ENCODE data around the gene SIGLEC12.
"Not testable (repeated sequence)": the region's sequence is repeated elsewhere in the genome, so short reads cannot be mapped to it uniquely, and the experiment has no call there.

SIGLEC12 gene

GRCh38 chr19:51480590-51480989 is 21.0 kb downstream of the SIGLEC12 start:
- no peak for DNase-seq (ENCODE audit: low read depth in 2 of 2)

GRCh38 chr19:51479531-51480331 is 21.9 kb downstream of the SIGLEC12 start:
- no peak for DNase-seq (ENCODE audit: low read depth in 2 of 2)

GRCh38 chr19:51478381-51479234 is 23.0 kb downstream of the SIGLEC12 start, which contains the start of gene CEACAM18:
TSS of gene CEACAM18 (plus strand) at chr19:51478539.
- no peak for DNase-seq (ENCODE audit: low read depth in 2 of 2)

- DNase-seq (ENCODE audit: low read depth in 2 of 2) = no peak
These were observed 24.3 kb downstream of the SIGLEC12 start for GRCh38 chr19:51477344-51477743.

- no peak for DNase-seq (ENCODE audit: low read depth in 2 of 2)
These were observed 25.4 kb downstream of the SIGLEC12 start for GRCh38 chr19:51476164-51476563.

GRCh38 chr19:51473009-51473707 is 28.4 kb downstream of the SIGLEC12 start:
- DNase-seq (ENCODE audit: low read depth in 2 of 2) = peak; percentile 54 to 73

- no peak for DNase-seq (ENCODE audit: low read depth in 2 of 2)
These were observed 29.0 kb downstream of the SIGLEC12 start for GRCh38 chr19:51472607-51473006.

GRCh38 chr19:51471527-51471926 is 30.1 kb downstream of the SIGLEC12 start:
- no peak for DNase-seq (ENCODE audit: low read depth in 2 of 2)

GRCh38 chr19:51470966-51471365 is 30.6 kb downstream of the SIGLEC12 start:
- no peak for DNase-seq (ENCODE audit: low read depth in 2 of 2)

GRCh38 chr19:51469629-51470028 is 32.0 kb downstream of the SIGLEC12 start:
- DNase-seq (ENCODE audit: low read depth in 2 of 2) = no peak

- DNase-seq (ENCODE audit: low read depth in 2 of 2) = no peak
These were observed 32.4 kb downstream of the SIGLEC12 start for GRCh38 chr19:51469162-51469561.

GRCh38 chr19:51468545-51468920 is 33.1 kb downstream of the SIGLEC12 start:
- DNase-seq (ENCODE audit: low read depth in 2 of 2) = no peak

GRCh38 chr19:51467864-51468544 is 33.6 kb downstream of the SIGLEC12 start:
- no peak for DNase-seq (ENCODE audit: low read depth in 2 of 2)

GRCh38 chr19:51466723-51467122 is 34.9 kb downstream of the SIGLEC12 start:
- DNase-seq (ENCODE audit: low read depth in 2 of 2) = no peak

- DNase-seq (ENCODE audit: low read depth in 2 of 2) = not testable (repeated sequence)
These were observed 37.5 kb downstream of the SIGLEC12 start for GRCh38 chr19:51463976-51464581.

- no peak for DNase-seq (ENCODE audit: low read depth in 2 of 2)
These were observed 38.9 kb downstream of the SIGLEC12 start for GRCh38 chr19:51462681-51463080.

- no peak for DNase-seq (ENCODE audit: low read depth in 2 of 2)
These were observed 39.3 kb downstream of the SIGLEC12 start for GRCh38 chr19:51462276-51462675.

- DNase-seq (ENCODE audit: low read depth in 2 of 2) = no peak
These were observed 39.9 kb downstream of the SIGLEC12 start for GRCh38 chr19:51461723-51462161.

- DNase-seq (ENCODE audit: low read depth in 2 of 2) = no peak
These were observed 41.2 kb downstream of the SIGLEC12 start for GRCh38 chr19:51460164-51460992.

GRCh38 chr19:51458899-51459505 is 42.6 kb downstream of the SIGLEC12 start:
- no peak for DNase-seq (ENCODE audit: low read depth in 2 of 2)
